Transverse colon (tissue), 4 donors: Measurements from ENCODE around the gene CTBP2.

Experiments
- CTCF ChIP-seq, 5 experiments: fragments of 200-600 bp in 3 of 5; fragments of 450-650 bp in 2 of 5; sonication (generic) in 3 of 5; IDR thresholded peaks; 1 replicate in 2 of 5; 2 replicates in 3 of 5; pipeline ENCODE4 v1.5.1; 2016 to 2017; ENCODE audit warnings: antibody characterized with exemption in 5 of 5, inconsistent platforms in 3 of 5, mild to moderate bottlenecking in 2 of 5, moderate library complexity in 1 of 5
- POLR2AphosphoS5 ChIP-seq, 3 donors: sonication (generic); formaldehyde crosslinking; IDR thresholded peaks; one replicate each; pipeline ENCODE4 v1.6.1; 2016; ENCODE audit warnings: antibody characterized with exemption in 3 of 3

GRCh38 chr10:125103924-125104323 lies 56.4 kb downstream of the CTBP2 start:
- TF ChIP-seq CTCF (IDR thresholded peaks at IDR 0.05) (no peak), POLR2AphosphoS5 (IDR thresholded peaks at IDR 0.05) (no peak)
